IMR-90 (cell line): ENCODE measurements around the gene ANKRD18B. TPM values are rescaled to one million over a fixed set of nuclear protein-coding genes. Genes with fewer than 3 reads are reported as not detected.
"Not testable (repeated sequence)": the region's sequence is repeated elsewhere in the genome, so short reads cannot be mapped to it uniquely, and the experiment has no call there.

Experiments used
- ATAC-seq: fragments of 200-7000 bp; cut with Tn5 transposase; 2 replicates; pipeline ENCODE4 v1.9.1; 2020; ENCODE audit warnings: low read depth, mild to moderate bottlenecking, moderate library complexity
- BruUV-seq: library from RNA; stranded (reverse); fragments of 400-500 nt; replicated peaks from 2 replicates; lab custom pipeline; 2021; lab: Mats Ljungman, UMichigan
- CTCF ChIA-PET: fragments of 300-600 bp; formaldehyde crosslinking; extraction: SDS; loops from one replicate; lab custom pipeline; 2021; ENCODE audit warnings: antibody characterized with exemption; lab: Yijun Ruan, JAX
- POLR2A ChIA-PET: fragments of 300-600 bp; sonication (Branson Sonifier 250); formaldehyde crosslinking; loops from one replicate; lab custom pipeline; 2022; ENCODE audit warnings: antibody characterized with exemption; ENCODE audit not compliant: unreplicated experiment; lab: Charles Lee
- DNase-seq: peaks from one replicate; pipeline ENCODE4 v3.0.0; 2013
- H2AFZ ChIP-seq: replicated peaks from 2 replicates; pipeline ENCODE3; 2013; ENCODE audit warnings: low read length, mild to moderate bottlenecking; ENCODE audit not compliant: poor library complexity
- H2AK5ac ChIP-seq: 2 replicates; pipeline ENCODE4 v1.6.1; 2013; ENCODE audit warnings: low read depth, low read length, inconsistent platforms
- H2AK9ac ChIP-seq: replicated peaks from 2 replicates; pipeline ENCODE3; 2013; ENCODE audit warnings: mild to moderate bottlenecking, low read depth, low read length, moderate library complexity; ENCODE audit not compliant: poor library complexity
- H2BK120ac ChIP-seq: 2 replicates; pipeline ENCODE4 v1.6.1; 2013; ENCODE audit warnings: low read depth, low read length, inconsistent platforms
- H2BK15ac ChIP-seq: 3 replicates; pipeline ENCODE4 v1.6.1; 2013; ENCODE audit warnings: low read depth, low read length, inconsistent platforms
- H2BK20ac ChIP-seq: 2 replicates; pipeline ENCODE4 v1.6.1; 2013; ENCODE audit warnings: low read depth, mild to moderate bottlenecking, inconsistent platforms, low read length, moderate library complexity
- H2BK5ac ChIP-seq: 2 replicates; pipeline ENCODE4 v1.6.1; 2013; ENCODE audit warnings: mild to moderate bottlenecking, low read depth, low read length, inconsistent platforms; ENCODE audit not compliant: poor library complexity, severe bottlenecking
- H3K14ac ChIP-seq: replicated peaks from 2 replicates; pipeline ENCODE4 v1.6.1; 2013; ENCODE audit warnings: low read depth, low read length, inconsistent platforms
- H3K18ac ChIP-seq: 2 replicates; pipeline ENCODE4 v1.6.1; 2013; ENCODE audit warnings: low read depth, low read length, control low read depth
- H3K23ac ChIP-seq: 2 replicates; pipeline ENCODE4 v1.6.1; 2013; ENCODE audit warnings: low read depth, low read length, inconsistent platforms
- H3K27ac ChIP-seq: 2 replicates; pipeline ENCODE4 v1.5.1; 2013; ENCODE audit warnings: mild to moderate bottlenecking, control low read depth, low read length; ENCODE audit not compliant: insufficient read depth
- H3K27me3 ChIP-seq: 2 replicates; pipeline ENCODE4 v1.6.1; 2013; ENCODE audit warnings: low read length; ENCODE audit not compliant: control insufficient read depth, insufficient read depth
- H3K36me3 ChIP-seq: 2 replicates; pipeline ENCODE4 v1.6.1; 2013; ENCODE audit warnings: low read length, mixed read lengths; ENCODE audit not compliant: control insufficient read depth, insufficient read depth
- H3K4ac ChIP-seq: 2 replicates; pipeline ENCODE4 v1.6.1; 2013; ENCODE audit warnings: low read depth, low read length, inconsistent platforms
- H3K4me1 ChIP-seq: 2 replicates; pipeline ENCODE4 v1.6.1; 2013; ENCODE audit warnings: low read length, mixed read lengths; ENCODE audit not compliant: control insufficient read depth, insufficient read depth
- H3K4me2 ChIP-seq: 2 replicates; pipeline ENCODE4 v1.6.1; 2013; ENCODE audit warnings: low read depth, mild to moderate bottlenecking, control low read depth, low read length, moderate library complexity
- H3K4me3 ChIP-seq: 2 replicates; pipeline ENCODE4 v1.5.1; 2013; ENCODE audit warnings: low read depth, mild to moderate bottlenecking, control low read depth, low read length, moderate library complexity; ENCODE audit not compliant: insufficient read depth
- H3K56ac ChIP-seq: 2 replicates; pipeline ENCODE4 v1.6.1; 2013; ENCODE audit warnings: low read length, inconsistent platforms; ENCODE audit not compliant: insufficient read depth; ENCODE audit errors: extremely low read depth
- H3K79me1 ChIP-seq, 2 experiments: 2 replicates each; pipeline ENCODE4 v1.6.1; 2013; ENCODE audit warnings: low read length in 2 of 2, inconsistent platforms in 1 of 2, low read depth in 1 of 2
- H3K9ac ChIP-seq: 2 replicates; pipeline ENCODE4 v1.6.1; 2013; ENCODE audit warnings: low read depth, low read length, control low read depth
- H3K9me1 ChIP-seq: 2 replicates; pipeline ENCODE4 v1.6.1; 2013; ENCODE audit warnings: low read length, inconsistent platforms; ENCODE audit not compliant: insufficient read depth
- H3K9me3 ChIP-seq: 2 replicates; pipeline ENCODE4 v1.6.1; 2013; ENCODE audit warnings: low read length; ENCODE audit not compliant: control insufficient read depth, insufficient read depth
- H4K20me1 ChIP-seq: 2 replicates; pipeline ENCODE4 v1.6.1; 2013; ENCODE audit warnings: low read length, inconsistent platforms; ENCODE audit not compliant: insufficient read depth
- H4K5ac ChIP-seq: 2 replicates; pipeline ENCODE4 v1.6.1; 2013; ENCODE audit warnings: mild to moderate bottlenecking, low read depth, low read length, control low read depth
- H4K8ac ChIP-seq, 2 experiments: 2 replicates each; pipeline ENCODE4 v1.6.1; 2013; ENCODE audit warnings: low read depth in 2 of 2, low read length in 2 of 2, control low read depth in 1 of 2, inconsistent platforms in 1 of 2
- H4K91ac ChIP-seq: 2 replicates; pipeline ENCODE4 v1.6.1; 2013; ENCODE audit warnings: low read depth, low read length, inconsistent platforms; ENCODE audit not compliant: insufficient read depth
- WGBS, 2 experiments: methylation state at CpG; one replicate each; pipeline versions ENCODE4 v1.1.5 to v1.1.7; 2013; ENCODE audit warnings: missing lambda C conversion rate in 2 of 2; ENCODE audit not compliant: insufficient read length in 1 of 2; ENCODE audit errors: extremely low coverage in 2 of 2; 5-methylcytosine and 5-hydroxymethylcytosine counted together
- dilution Hi-C: fragments of 300-500 bp; cut with HindIII; formaldehyde crosslinking; loops from one replicate; pipeline ENCODE4 v1.14.3; 2018; ENCODE audit warnings: low sequenced_read_pairs; ENCODE audit not compliant: unreplicated experiment
- in situ Hi-C: fragments of 300-500 bp; cut with MboI; formaldehyde crosslinking; loops from 3 replicates; pipeline ENCODE4 v1.14.3; 2019; ENCODE audit warnings: low sequenced_read_pairs, inconsistent platforms, mixed read lengths
- intact Hi-C: fragments of 100-400 bp; cut with micrococcal nuclease; formaldehyde crosslinking; loops from 2 replicates; pipeline ENCODE4 v1.10.0; 2022
- polyA plus RNA-seq, 3 experiments: library from polyadenylated mRNA; depleted of rRNA; stranded (reverse); fragments of >200 nt; gene quantifications; 2 replicates each; pipeline ENCODE4 v1.2.3, GENCODE V29; 2012; ENCODE audit warnings: low replicate concordance in 1 of 3
- total RNA-seq: library from RNA; depleted of rRNA; stranded (reverse); fragments of >200 nt; gene quantifications from 2 replicates; pipeline ENCODE4 v1.2.3, GENCODE V29; 2012

ANKRD18B gene
- total and polyA plus RNA-seq, 2 of the 4 experiments (the other 2 are of a cell fraction): 7.1 to 13.4 TPM

GRCh38 chr9:33600911-33601310, 76.9 kb downstream of the ANKRD18B start:
- H3K27me3 ChIP-seq, H3K9ac ChIP-seq, H4K8ac ChIP-seq, H3K18ac ChIP-seq, H2BK20ac ChIP-seq, H3K56ac ChIP-seq, H3K4me1 ChIP-seq, dilution Hi-C loops, H3K4me3 ChIP-seq, BruUV-seq, intact Hi-C loops, H4K20me1 ChIP-seq, H4K5ac ChIP-seq, H3K4ac ChIP-seq, CTCF ChIA-PET, POLR2A ChIA-PET, H3K27ac ChIP-seq, H3K36me3 ChIP-seq, H2BK15ac ChIP-seq, H3K9me1 ChIP-seq, H2AK5ac ChIP-seq, in situ Hi-C loops, H2AFZ ChIP-seq, H2AK9ac ChIP-seq, H3K14ac ChIP-seq, H2BK5ac ChIP-seq, H2BK120ac ChIP-seq, DNase-seq, H3K23ac ChIP-seq, H3K9me3 ChIP-seq, ATAC-seq, H3K4me2 ChIP-seq, H4K91ac ChIP-seq, H3K79me1 ChIP-seq: not testable (repeated sequence)
- no CpG with 5 or more reads among the region's 32 CpGs for WGBS, 2 experiments
